ENCODE measurements around the gene FTSJ1.

DNA sequence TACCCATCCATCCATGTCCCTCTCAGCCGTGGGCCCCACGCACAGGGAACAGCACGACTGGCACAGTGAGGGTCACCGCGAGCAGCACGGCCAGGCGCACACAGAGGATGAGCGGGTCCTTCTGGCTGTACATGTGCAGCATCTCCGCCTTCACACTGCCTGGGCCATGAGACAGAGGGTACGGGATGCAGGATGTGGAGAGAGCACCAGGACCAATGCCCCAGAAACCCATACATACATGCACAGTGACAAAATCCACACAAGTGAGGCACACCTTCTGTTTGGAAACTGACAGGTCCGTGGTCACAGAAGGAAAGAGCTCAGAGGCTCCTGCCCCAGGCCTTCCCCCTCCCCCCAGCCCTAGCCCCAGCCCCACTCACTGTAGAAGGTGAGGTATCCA lies 15.4 kb upstream of the FTSJ1 start:
- TF ChIP-seq POLR2A (IDR thresholded peaks at IDR 0.05) (no peak), CTCF (IDR thresholded peaks at IDR 0.05) (no peak)

All from stomach (tissue), 4 donors.